NB4 (cell line): Measurements from ENCODE around the gene FZD10.

Source experiments
- DNase-seq: peaks from one replicate; pipeline ENCODE4 v3.0.0; 2010; ENCODE audit warnings: low read depth
- H3K4me3 ChIP-seq: one replicate; pipeline ENCODE4 v1.5.1; 2011; ENCODE audit warnings: mild to moderate bottlenecking, low read depth, low read length, moderate library complexity
- MYC ChIP-seq: IDR thresholded peaks from 2 replicates; pipeline ENCODE4 v1.6.1; 2011; ENCODE audit warnings: low read depth, low read length
- POLR2A ChIP-seq: IDR thresholded peaks from 2 replicates; pipeline ENCODE4 v1.6.1; 2011; ENCODE audit warnings: mild to moderate bottlenecking; ENCODE audit not compliant: insufficient read length; ENCODE audit errors: extremely low read depth
- TF ChIP-seq, protein P1 (sequence below): IDR thresholded peaks from 2 replicates; pipeline ENCODE4 v1.6.1; 2011; ENCODE audit warnings: low read depth, low read length
- TF ChIP-seq, protein P2 (sequence below): IDR thresholded peaks from one replicate; pipeline ENCODE4 v1.5.1; 2012; ENCODE audit warnings: low read depth, low read length

The FZD10 gene

DNA sequence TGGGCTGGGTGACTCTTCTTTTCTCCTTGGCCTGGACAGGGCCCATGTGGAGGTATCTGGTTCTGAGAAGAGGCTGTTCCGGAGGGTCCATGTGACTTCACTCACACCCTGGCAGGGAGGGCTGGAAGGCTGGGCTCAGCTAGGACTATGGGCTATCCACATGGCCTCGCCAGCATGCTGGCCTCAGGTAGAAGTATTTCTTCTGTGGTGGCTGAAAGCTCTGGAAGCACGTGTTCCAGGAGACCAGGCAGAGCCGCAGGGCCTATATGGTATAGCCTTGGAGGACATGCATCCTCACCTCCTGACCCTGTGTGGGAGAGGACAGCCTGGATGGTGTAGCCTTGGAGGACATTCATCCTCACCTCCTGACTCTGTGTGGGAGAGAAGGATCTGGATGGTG is 38.2 kb upstream of the FZD10 start:
- no peak for TF ChIP-seq MYC
- no peak for DNase-seq
- no peak overlapping the region for H3K4me3 ChIP-seq

DNA sequence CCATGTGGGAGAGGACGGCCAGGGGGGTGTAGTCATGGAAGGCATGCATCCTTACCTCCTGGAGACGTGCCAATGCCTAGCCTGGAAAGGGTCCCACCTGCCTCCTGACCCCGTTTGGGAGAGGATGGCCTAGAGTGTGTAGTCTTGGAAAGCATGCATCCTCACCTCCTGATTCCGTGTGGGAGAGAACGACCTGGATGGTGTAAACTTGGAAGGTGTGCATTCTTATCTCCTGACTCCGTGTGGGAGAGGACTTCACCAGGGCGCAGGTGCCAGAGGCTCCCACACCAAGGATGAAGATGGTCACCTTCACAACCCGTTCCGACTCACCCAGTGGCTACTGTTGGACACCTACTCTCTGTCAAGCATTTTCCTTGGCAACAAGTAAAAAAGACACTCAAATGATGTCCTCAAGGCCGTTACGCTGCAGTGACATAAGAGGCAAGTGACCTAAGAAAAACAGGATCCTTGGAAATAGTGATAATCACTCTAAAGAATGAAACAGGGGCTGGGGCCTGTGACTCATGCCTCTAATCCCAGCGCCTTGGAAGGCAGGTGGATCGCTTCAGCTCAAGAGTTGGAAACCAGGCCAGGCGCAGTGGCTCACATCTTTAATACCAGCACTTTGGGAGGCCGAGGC is 37.5 kb upstream of the FZD10 start:
- DNase-seq, result no peak
- no peak for TF ChIP-seq POLR2A
- TF ChIP-seq, protein P1, sequence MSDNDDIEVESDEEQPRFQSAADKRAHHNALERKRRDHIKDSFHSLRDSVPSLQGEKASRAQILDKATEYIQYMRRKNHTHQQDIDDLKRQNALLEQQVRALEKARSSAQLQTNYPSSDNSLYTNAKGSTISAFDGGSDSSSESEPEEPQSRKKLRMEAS, result no peak
- TF ChIP-seq MYC, result no peak
- TF ChIP-seq, protein P2, sequence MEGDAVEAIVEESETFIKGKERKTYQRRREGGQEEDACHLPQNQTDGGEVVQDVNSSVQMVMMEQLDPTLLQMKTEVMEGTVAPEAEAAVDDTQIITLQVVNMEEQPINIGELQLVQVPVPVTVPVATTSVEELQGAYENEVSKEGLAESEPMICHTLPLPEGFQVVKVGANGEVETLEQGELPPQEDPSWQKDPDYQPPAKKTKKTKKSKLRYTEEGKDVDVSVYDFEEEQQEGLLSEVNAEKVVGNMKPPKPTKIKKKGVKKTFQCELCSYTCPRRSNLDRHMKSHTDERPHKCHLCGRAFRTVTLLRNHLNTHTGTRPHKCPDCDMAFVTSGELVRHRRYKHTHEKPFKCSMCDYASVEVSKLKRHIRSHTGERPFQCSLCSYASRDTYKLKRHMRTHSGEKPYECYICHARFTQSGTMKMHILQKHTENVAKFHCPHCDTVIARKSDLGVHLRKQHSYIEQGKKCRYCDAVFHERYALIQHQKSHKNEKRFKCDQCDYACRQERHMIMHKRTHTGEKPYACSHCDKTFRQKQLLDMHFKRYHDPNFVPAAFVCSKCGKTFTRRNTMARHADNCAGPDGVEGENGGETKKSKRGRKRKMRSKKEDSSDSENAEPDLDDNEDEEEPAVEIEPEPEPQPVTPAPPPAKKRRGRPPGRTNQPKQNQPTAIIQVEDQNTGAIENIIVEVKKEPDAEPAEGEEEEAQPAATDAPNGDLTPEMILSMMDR, result no peak
- no peak overlapping the region for H3K4me3 ChIP-seq

DNA sequence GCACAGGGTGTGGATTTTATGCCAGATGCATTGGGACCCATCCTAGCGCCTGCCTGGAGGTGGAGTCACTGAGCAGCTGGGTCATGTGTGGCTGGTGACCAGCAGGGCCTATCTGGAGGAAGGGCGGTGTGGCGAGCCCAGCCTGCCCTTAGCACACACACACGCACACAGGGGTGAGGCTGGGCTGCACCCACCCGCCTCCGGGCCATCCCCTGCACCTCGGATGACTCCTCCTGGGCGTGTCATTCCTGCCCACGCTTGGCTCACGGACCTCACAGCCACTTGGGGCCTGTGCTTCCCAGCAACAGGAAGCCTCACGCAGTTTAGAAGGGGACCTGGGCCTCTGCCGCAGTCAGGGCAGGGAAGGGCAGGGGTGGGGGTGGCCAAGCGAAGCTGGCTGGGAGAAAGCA is 36.2 kb upstream of the FZD10 start:
- DNase-seq, result no peak
- TF ChIP-seq MYC (no peak), POLR2A (no peak)
- TF ChIP-seq, protein P2, result no peak
- TF ChIP-seq, protein P1, result no peak
- H3K4me3 ChIP-seq, result no peak overlapping the region

DNA sequence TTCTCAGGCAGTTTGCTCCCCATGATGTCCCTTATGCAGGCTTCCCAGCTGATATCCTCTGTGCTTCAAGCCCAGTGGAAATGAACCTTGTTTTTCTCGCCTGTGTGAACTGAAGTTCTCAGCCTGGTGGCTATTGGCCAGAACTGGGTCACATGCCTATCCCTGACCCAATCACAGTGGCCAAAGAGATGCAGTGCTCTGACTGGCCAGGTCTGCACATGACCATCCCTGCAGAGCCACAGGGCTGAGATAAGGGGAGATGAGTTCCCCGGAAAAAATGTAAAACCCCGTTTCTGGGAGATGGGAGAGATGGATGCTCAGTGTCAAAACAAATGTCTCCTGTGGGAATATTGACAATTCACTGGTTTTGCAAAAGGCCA is 34.7 kb upstream of the FZD10 start:
- TF ChIP-seq POLR2A (no peak), MYC (no peak)
- TF ChIP-seq, protein P1, result no peak
- TF ChIP-seq, protein P2, result no peak
- H3K4me3 ChIP-seq, result no peak overlapping the region
- DNase-seq, result no peak

DNA sequence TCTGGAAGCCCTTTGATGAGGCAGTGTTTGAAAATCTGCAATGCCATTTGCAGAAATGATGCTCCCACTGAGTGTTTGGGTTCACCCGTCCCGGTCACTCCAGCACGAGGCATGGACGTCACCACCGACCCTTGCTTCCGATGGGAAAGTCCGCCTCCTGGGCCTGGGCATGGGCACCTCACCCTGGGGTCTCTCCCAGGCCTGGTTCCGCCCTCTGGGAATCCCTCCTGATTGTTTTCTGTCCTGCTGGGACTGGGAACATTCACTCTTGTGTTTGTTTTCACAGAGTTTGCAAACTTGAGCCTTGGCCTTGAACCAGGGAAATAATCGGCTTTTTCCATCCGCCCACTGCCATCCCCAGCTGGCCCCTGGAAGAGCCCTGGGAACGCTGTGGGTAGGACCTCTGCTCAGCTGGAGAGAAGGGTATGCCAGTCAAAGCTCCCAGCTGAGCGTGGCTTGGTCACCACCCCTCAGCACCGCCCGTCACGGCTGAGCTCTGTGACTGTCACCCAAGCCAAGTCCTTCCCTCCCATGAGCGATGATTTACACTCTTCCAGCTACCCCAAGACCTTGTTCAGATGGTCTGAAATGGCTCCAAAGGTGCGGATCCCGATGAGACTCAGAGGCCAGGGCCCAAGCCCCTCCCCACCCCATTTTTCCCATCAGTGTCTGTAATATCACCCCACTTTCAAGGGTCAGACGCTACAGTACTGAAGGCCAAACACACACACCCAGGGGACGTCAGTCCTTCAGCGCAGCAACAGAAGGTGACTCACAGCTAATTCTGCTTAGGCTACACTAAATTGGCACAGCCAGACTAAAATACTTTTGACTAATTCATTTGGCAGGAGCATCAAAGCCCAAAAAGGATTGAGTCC is 34.1 kb upstream of the FZD10 start:
- DNase-seq, result no peak
- no peak for TF ChIP-seq POLR2A
- TF ChIP-seq MYC, result no peak
- TF ChIP-seq, protein P2, result no peak
- TF ChIP-seq, protein P1, result no peak
- no peak overlapping the region for H3K4me3 ChIP-seq
